K562 (cell line): ENCODE data around the gene ADCY9.

ENCODE experiments used
- KDM1A ChIP-seq, 2 experiments: fragments of 450-650 bp; IDR thresholded peaks; 2 replicates each; pipeline ENCODE4 v1.6.1; 2016; ENCODE audit warnings: mild to moderate bottlenecking in 2 of 2
- NELFE ChIP-seq: IDR thresholded peaks from 2 replicates; pipeline ENCODE4 v1.6.1; 2011; ENCODE audit warnings: mild to moderate bottlenecking; ENCODE audit not compliant: insufficient read depth, insufficient read length
- NFIC ChIP-seq: fragments of 450-650 bp; IDR thresholded peaks from 2 replicates; pipeline ENCODE4 v1.6.1; 2017; ENCODE audit warnings: mild to moderate bottlenecking, inconsistent platforms
- POLR2A ChIP-seq: fragments of 450-650 bp; conservative IDR thresholded peaks from 2 replicates; pipeline ENCODE4 v1.6.1; 2016
- REST ChIP-seq, 2 experiments: fragments of 450-650 bp; formaldehyde crosslinking in 1 of 2; IDR thresholded peaks; 2 replicates each; pipeline versions ENCODE4 v1.4.0 to v1.6.1; 2014 to 2020; ENCODE audit warnings: mild to moderate bottlenecking in 2 of 2, borderline replicate concordance in 1 of 2, low read depth in 1 of 2
- SRF ChIP-seq, 2 experiments: fragments of 250-450, 450-650 bp in 1 of 2; sonication (Bioruptor Pico) in 1 of 2; sonication (generic) in 1 of 2; formaldehyde crosslinking; IDR thresholded peaks; 2 replicates each; pipeline versions ENCODE4 v1.5.0 to v1.5.1; 2020 to 2022; ENCODE audit warnings: mild to moderate bottlenecking in 1 of 2, missing genetic modification reagents in 1 of 2
- ZFP36 ChIP-seq: fragments of 150-350 bp; IDR thresholded peaks from 2 replicates; pipeline ENCODE4 v1.6.1; 2018; ENCODE audit warnings: low read length, low read depth; ENCODE audit not compliant: partially characterized antibody

DNA sequence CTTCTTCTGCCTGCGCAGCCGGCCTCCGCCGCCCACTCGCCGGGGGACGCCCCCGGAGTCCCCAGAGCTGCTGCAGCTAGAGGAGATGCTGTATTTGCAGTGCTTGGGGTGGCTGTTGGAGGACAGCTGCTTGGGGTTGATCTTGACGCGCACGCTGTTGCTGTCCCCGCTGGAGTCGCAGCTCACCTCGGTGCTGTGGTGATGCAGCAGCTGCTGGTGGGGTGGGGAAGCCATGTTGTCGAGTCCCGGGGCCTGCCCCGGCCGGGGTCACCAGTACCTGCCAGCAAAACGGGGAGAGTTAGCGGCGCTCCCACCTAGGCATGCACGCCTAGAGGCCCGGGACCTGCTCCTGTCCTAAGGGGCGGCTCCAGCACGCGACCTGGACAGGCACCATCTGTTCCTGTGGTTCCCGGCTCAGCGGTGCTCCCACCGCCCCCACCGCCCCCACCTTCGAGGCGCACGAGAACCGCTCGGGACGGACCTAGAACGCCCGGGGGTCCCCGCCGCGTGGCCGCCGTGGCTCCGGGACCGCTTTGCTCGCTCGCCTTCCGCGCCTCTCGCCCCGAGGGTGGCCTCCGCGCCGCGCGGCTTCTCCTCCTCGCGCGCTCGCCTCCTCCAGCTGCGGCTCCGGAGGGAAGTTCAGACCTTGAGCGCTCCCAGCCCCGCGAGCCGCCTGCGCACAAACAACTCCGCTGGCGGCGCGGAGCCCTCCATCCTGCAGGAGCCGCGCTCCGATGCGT lies 863 bp downstream of the ADCY9 start:
- TF ChIP-seq NELFE (no peak), SRF (CRISPR knock-in tag; IDR thresholded peaks at IDR 0.05) (no peak), REST (IDR thresholded peaks at IDR 0.05; ENCODE audit: borderline replicate concordance) (no peak), REST (CRISPR knock-in tag; IDR thresholded peaks at IDR 0.05; ENCODE audit: low read depth) (no peak), ZFP36 (peak; percentile 12), POLR2A (no peak), KDM1A (IDR thresholded peaks at IDR 0.05) (no peak), NFIC (no peak)
